Liver (tissue), 9 donors: ENCODE data around the gene SEMA6D. TPM values are rescaled to one million over a fixed set of nuclear protein-coding genes. Genes with fewer than 3 reads are reported as not detected.

Experiments used
- DNase-seq: peaks from one replicate; pipeline ENCODE4 v3.0.0-alpha.2; 2017; ENCODE audit warnings: low spot score
- H3K27ac ChIP-seq, 2 donors: one replicate each; pipeline ENCODE4 v1.7.0; 2013; ENCODE audit warnings: inconsistent platforms in 2 of 2, low read length in 2 of 2, control low read depth in 1 of 2, low read depth in 1 of 2, mild to moderate bottlenecking in 1 of 2
- H3K27me3 ChIP-seq, 4 donors: one replicate each; pipeline versions ENCODE4 v1.6.1 to v1.7.0; 2013; ENCODE audit warnings: low read length in 3 of 4, inconsistent platforms in 1 of 4, mild to moderate bottlenecking in 1 of 4, moderate library complexity in 1 of 4; ENCODE audit not compliant: control insufficient read depth in 4 of 4, insufficient read depth in 4 of 4
- H3K36me3 ChIP-seq, 4 donors: one replicate each; pipeline versions ENCODE4 v1.6.1 to v1.7.0; 2013; ENCODE audit warnings: low read length in 3 of 4, mild to moderate bottlenecking in 3 of 4, low read depth in 1 of 4, moderate library complexity in 1 of 4; ENCODE audit not compliant: control insufficient read depth in 4 of 4, insufficient read depth in 3 of 4
- H3K4me1 ChIP-seq, 4 donors: one replicate each; pipeline versions ENCODE4 v1.6.1 to v1.7.0; 2013; ENCODE audit warnings: low read length in 3 of 4, mild to moderate bottlenecking in 3 of 4, moderate library complexity in 1 of 4; ENCODE audit not compliant: control insufficient read depth in 4 of 4, insufficient read depth in 4 of 4
- H3K4me3 ChIP-seq, 3 donors: one replicate each; pipeline versions ENCODE4 v1.6.1 to v1.7.0; 2013; ENCODE audit warnings: low read length in 3 of 3, control low read depth in 1 of 3, low read depth in 1 of 3, mild to moderate bottlenecking in 1 of 3
- H3K9ac ChIP-seq, 2 donors: one replicate each; pipeline ENCODE4 v1.7.0; 2013; ENCODE audit warnings: low read length in 2 of 2, mild to moderate bottlenecking in 2 of 2, moderate library complexity in 2 of 2, control low read depth in 1 of 2, low read depth in 1 of 2
- H3K9me3 ChIP-seq, 4 donors: one replicate each; pipeline versions ENCODE4 v1.6.1 to v1.7.0; 2013; ENCODE audit warnings: low read length in 3 of 4; ENCODE audit not compliant: control insufficient read depth in 4 of 4
- ATF3 ChIP-seq: IDR thresholded peaks from 2 replicates; pipeline ENCODE4 v1.6.1; 2016; ENCODE audit warnings: antibody characterized with exemption
- EGR1 ChIP-seq, 2 donors: IDR thresholded peaks; 2 replicates each; pipeline ENCODE4 v1.6.1; 2016 to 2018; ENCODE audit warnings: antibody characterized with exemption in 2 of 2, low read depth in 2 of 2
- FOXA1 ChIP-seq: IDR thresholded peaks from 2 replicates; pipeline ENCODE4 v1.6.1; 2016; ENCODE audit warnings: antibody characterized with exemption
- FOXA2 ChIP-seq: IDR thresholded peaks from 2 replicates; pipeline ENCODE4 v1.6.1; 2016; ENCODE audit warnings: antibody characterized with exemption
- GABPA ChIP-seq, 2 donors: IDR thresholded peaks in 1 of 2; conservative IDR thresholded peaks in 1 of 2; 2 replicates each; pipeline ENCODE4 v1.6.1; 2016; ENCODE audit warnings: antibody characterized with exemption in 2 of 2, mild to moderate bottlenecking in 1 of 2, moderate library complexity in 1 of 2
- HNF4A ChIP-seq, 2 donors: conservative IDR thresholded peaks; 2 replicates each; pipeline ENCODE4 v1.6.1; 2016; ENCODE audit warnings: antibody characterized with exemption in 2 of 2, mild to moderate bottlenecking in 2 of 2
- HNF4G ChIP-seq: IDR thresholded peaks from 2 replicates; pipeline ENCODE4 v1.6.1; 2016; ENCODE audit warnings: antibody characterized with exemption
- JUND ChIP-seq, 2 donors: IDR thresholded peaks; 2 replicates each; pipeline ENCODE4 v1.6.1; 2016; ENCODE audit warnings: antibody characterized with exemption in 2 of 2
- MAX ChIP-seq: IDR thresholded peaks from 2 replicates; pipeline ENCODE4 v1.6.1; 2016; ENCODE audit warnings: antibody characterized with exemption
- NR2F2 ChIP-seq: IDR thresholded peaks from 2 replicates; pipeline ENCODE4 v1.6.1; 2016; ENCODE audit warnings: antibody characterized with exemption
- RAD21 ChIP-seq, 2 donors: IDR thresholded peaks; 2 replicates each; pipeline ENCODE4 v1.6.1; 2016; ENCODE audit warnings: antibody characterized with exemption in 2 of 2, mild to moderate bottlenecking in 2 of 2
- REST ChIP-seq: IDR thresholded peaks from 2 replicates; pipeline ENCODE4 v1.6.1; 2016; ENCODE audit warnings: antibody characterized with exemption, mild to moderate bottlenecking
- RXRA ChIP-seq, 2 donors: IDR thresholded peaks; 2 replicates each; pipeline ENCODE4 v1.6.1; 2017 to 2018; ENCODE audit warnings: antibody characterized with exemption in 2 of 2, mild to moderate bottlenecking in 1 of 2
- SP1 ChIP-seq: IDR thresholded peaks from 2 replicates; pipeline ENCODE4 v1.6.1; 2018; ENCODE audit warnings: antibody characterized with exemption, mild to moderate bottlenecking
- TAF1 ChIP-seq: conservative IDR thresholded peaks from 2 replicates; pipeline ENCODE4 v1.6.1; 2016; ENCODE audit warnings: antibody characterized with exemption, mild to moderate bottlenecking
- YY1 ChIP-seq: IDR thresholded peaks from 2 replicates; pipeline ENCODE4 v1.6.1; 2016; ENCODE audit warnings: antibody characterized with exemption, mild to moderate bottlenecking
- WGBS: extraction: QIAGEN DNeasy Blood & Tissue Kit; methylation state at CpG from one replicate; pipeline ENCODE4 v1.1.7; 2013; 5-methylcytosine and 5-hydroxymethylcytosine counted together
- polyA plus RNA-seq, 2 donors: library from polyadenylated mRNA; stranded (reverse) in 1 of 2; unstranded in 1 of 2; fragments of 200-250 nt in 1 of 2; fragments of >200 nt in 1 of 2; fragmentation: Nextera tagmentation in 1 of 2; extraction: Ambion mirVana in 1 of 2; gene quantifications; one replicate each; pipeline versions ENCODE4 v1.2.1 to v1.2.3, GENCODE V29; 2013 to 2015
- total RNA-seq, 2 donors: library from RNA; depleted of rRNA; stranded (reverse); fragments of >200 nt; gene quantifications; one replicate each; pipeline ENCODE4 v1.2.3, GENCODE V29; 2014
- TF ChIP-seq, protein P1 (sequence below): fragments of 150-350 bp; IDR thresholded peaks from 2 replicates; pipeline ENCODE4 v1.5.1; 2017; ENCODE audit warnings: improper control_type of control experiment, low read depth, low read length; ENCODE audit not compliant: missing input control
- TF ChIP-seq, protein P2 (sequence below): IDR thresholded peaks from 2 replicates; pipeline ENCODE4 v1.6.1; 2016; ENCODE audit warnings: antibody characterized with exemption
- donor health status: healthy.
- donor health status: healthy.
- donor health status: healthy.
- donor health status: healthy.
- donor health status: healthy.

SEMA6D gene
- total and polyA plus RNA-seq, 4 donors, result 1.0 to 4.5 (median 3.1) TPM

- Histone ChIP-seq H3K4me3 (no peak overlapping the region), H3K27ac (no peak overlapping the region), H3K9me3 (peaks cover 0 to under 1% (median 0%) of the 10 kb centered on the region in 4 donors), H3K36me3 (no peaks in the 10 kb centered on the region), H3K9ac (no peak overlapping the region), H3K27me3 (peaks cover 0 to 2% (median 0%) of the 10 kb centered on the region in 4 donors), H3K4me1 (no peaks in the 10 kb centered on the region)
- DNase-seq, result no peak
- WGBS, result 14% methylated on average over 1 of the region's 1 CpG
- TF ChIP-seq HNF4A (conservative IDR thresholded peaks at IDR 0.05), result no peak
- no peak for TF ChIP-seq EGR1 (IDR thresholded peaks at IDR 0.05; ENCODE audit: low read depth in 2 of 2)
- no peak for TF ChIP-seq RAD21 (IDR thresholded peaks at IDR 0.05)
- TF ChIP-seq, protein P1, sequence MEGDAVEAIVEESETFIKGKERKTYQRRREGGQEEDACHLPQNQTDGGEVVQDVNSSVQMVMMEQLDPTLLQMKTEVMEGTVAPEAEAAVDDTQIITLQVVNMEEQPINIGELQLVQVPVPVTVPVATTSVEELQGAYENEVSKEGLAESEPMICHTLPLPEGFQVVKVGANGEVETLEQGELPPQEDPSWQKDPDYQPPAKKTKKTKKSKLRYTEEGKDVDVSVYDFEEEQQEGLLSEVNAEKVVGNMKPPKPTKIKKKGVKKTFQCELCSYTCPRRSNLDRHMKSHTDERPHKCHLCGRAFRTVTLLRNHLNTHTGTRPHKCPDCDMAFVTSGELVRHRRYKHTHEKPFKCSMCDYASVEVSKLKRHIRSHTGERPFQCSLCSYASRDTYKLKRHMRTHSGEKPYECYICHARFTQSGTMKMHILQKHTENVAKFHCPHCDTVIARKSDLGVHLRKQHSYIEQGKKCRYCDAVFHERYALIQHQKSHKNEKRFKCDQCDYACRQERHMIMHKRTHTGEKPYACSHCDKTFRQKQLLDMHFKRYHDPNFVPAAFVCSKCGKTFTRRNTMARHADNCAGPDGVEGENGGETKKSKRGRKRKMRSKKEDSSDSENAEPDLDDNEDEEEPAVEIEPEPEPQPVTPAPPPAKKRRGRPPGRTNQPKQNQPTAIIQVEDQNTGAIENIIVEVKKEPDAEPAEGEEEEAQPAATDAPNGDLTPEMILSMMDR, result no peak
- TF ChIP-seq TAF1, result no peak
- no peak for TF ChIP-seq GABPA (IDR thresholded peaks at IDR 0.05 in 1 of 2, conservative IDR thresholded peaks at IDR 0.05 in 1 of 2)
- no peak for TF ChIP-seq FOXA2
- no peak for TF ChIP-seq MAX
- TF ChIP-seq, protein P2, sequence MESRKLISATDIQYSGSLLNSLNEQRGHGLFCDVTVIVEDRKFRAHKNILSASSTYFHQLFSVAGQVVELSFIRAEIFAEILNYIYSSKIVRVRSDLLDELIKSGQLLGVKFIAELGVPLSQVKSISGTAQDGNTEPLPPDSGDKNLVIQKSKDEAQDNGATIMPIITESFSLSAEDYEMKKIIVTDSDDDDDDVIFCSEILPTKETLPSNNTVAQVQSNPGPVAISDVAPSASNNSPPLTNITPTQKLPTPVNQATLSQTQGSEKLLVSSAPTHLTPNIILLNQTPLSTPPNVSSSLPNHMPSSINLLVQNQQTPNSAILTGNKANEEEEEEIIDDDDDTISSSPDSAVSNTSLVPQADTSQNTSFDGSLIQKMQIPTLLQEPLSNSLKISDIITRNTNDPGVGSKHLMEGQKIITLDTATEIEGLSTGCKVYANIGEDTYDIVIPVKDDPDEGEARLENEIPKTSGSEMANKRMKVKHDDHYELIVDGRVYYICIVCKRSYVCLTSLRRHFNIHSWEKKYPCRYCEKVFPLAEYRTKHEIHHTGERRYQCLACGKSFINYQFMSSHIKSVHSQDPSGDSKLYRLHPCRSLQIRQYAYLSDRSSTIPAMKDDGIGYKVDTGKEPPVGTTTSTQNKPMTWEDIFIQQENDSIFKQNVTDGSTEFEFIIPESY, result no peak
- TF ChIP-seq YY1, result no peak
- no peak for TF ChIP-seq RXRA (IDR thresholded peaks at IDR 0.05)
- TF ChIP-seq ATF3, result no peak
- no peak for TF ChIP-seq FOXA1
- TF ChIP-seq HNF4G, result no peak
- no peak for TF ChIP-seq REST
- TF ChIP-seq JUND (IDR thresholded peaks at IDR 0.05), result no peak
- TF ChIP-seq SP1, result no peak
- no peak for TF ChIP-seq NR2F2
Measured at GRCh38 chr15:47778263-47778770, 61.0 kb downstream of the SEMA6D start.
